Suprapubic skin (tissue), 4 donors: ENCODE measurements around the gene UPF2. TPM values are rescaled to one million over a fixed set of nuclear protein-coding genes. Genes with fewer than 3 reads are reported as not detected.

Experiments used
- DNase-seq, 2 donors: peaks; one replicate each; pipeline ENCODE4 v3.0.0-alpha.2; 2019; ENCODE audit warnings: low spot score in 2 of 2
- H3K27ac ChIP-seq: fragments of 200-600 bp; sonication (generic); one replicate; pipeline ENCODE4 v1.5.1; 2019
- H3K27me3 ChIP-seq: fragments of 200-600 bp; sonication (generic); one replicate; pipeline ENCODE4 v1.5.1; 2019
- H3K36me3 ChIP-seq: fragments of 200-600 bp; sonication (generic); one replicate; pipeline ENCODE4 v1.5.1; 2019
- H3K4me1 ChIP-seq: fragments of 200-600 bp; sonication (generic); one replicate; pipeline ENCODE4 v1.5.1; 2019
- H3K4me3 ChIP-seq: fragments of 200-600 bp; sonication (generic); one replicate; pipeline ENCODE4 v1.5.1; 2019; ENCODE audit warnings: mild to moderate bottlenecking
- H3K9me3 ChIP-seq: fragments of 200-600 bp; sonication (generic); one replicate; pipeline ENCODE4 v1.5.1; 2019
- EP300 ChIP-seq: sonication (generic); formaldehyde crosslinking; IDR thresholded peaks from one replicate; pipeline ENCODE4 v1.6.1; 2017; ENCODE audit warnings: antibody characterized with exemption
- POLR2A ChIP-seq, 2 donors: fragments of 450-650 bp; IDR thresholded peaks; one replicate each; pipeline ENCODE4 v1.6.1; 2017; ENCODE audit warnings: antibody characterized with exemption in 2 of 2, mild to moderate bottlenecking in 2 of 2, moderate library complexity in 2 of 2
- POLR2AphosphoS5 ChIP-seq, 3 donors: sonication (generic); formaldehyde crosslinking; IDR thresholded peaks; one replicate each; pipeline ENCODE4 v1.6.1; 2017; ENCODE audit warnings: antibody characterized with exemption in 3 of 3
- WGBS: methylation state at CpG from one replicate; pipeline ENCODE4 v1.1.5; 2018; 5-methylcytosine and 5-hydroxymethylcytosine counted together
- total RNA-seq, 4 donors: library from RNA; depleted of rRNA; stranded (reverse); fragments of >200 nt; gene quantifications; one replicate each; pipeline ENCODE4 v1.1.0, GENCODE V29; 2016
- TF ChIP-seq, protein P1 (sequence below), 2 donors: fragments of 200-600 bp in 1 of 2; fragments of 450-650 bp in 1 of 2; sonication (generic) in 1 of 2; IDR thresholded peaks; one replicate each; pipeline ENCODE4 v1.5.1; 2016 to 2019; ENCODE audit warnings: antibody characterized with exemption in 2 of 2, mild to moderate bottlenecking in 1 of 2, moderate library complexity in 1 of 2

The UPF2 gene
- total RNA-seq, 4 donors from 2014 or later: 15.6 to 31.9 (median 16.1) TPM

DNA sequence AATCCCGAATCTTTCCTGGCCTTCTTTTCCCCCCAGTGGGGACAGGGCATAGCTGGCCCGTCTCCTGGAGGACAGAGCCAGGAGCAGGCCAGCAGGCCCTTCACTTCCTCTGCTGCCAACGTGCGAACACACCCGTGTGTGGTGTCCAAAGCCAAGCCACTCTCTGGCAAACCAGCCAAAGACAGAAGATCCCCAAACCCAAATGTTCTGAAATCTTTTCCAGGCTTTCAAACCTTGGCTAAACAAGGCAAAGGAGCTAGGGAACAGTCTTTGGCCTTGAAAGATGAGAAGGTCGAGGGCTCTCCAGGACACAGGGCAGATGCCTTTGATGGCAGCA lies 156.5 kb downstream of the UPF2 start:
- no peak overlapping the region for H3K4me3 ChIP-seq
- 65% methylated on average over 2 of the region's 6 CpGs for WGBS
- no peaks in the 10 kb centered on the region for H3K36me3 ChIP-seq
- no peaks in the 10 kb centered on the region for H3K9me3 ChIP-seq
- no peaks in the 10 kb centered on the region for H3K27me3 ChIP-seq
- DNase-seq: no peak
- no peak overlapping the region for H3K27ac ChIP-seq
- peaks cover 13% of the 10 kb centered on the region for H3K4me1 ChIP-seq
- TF ChIP-seq POLR2A (IDR thresholded peaks at IDR 0.05) (no peak), POLR2AphosphoS5 (IDR thresholded peaks at IDR 0.05) (no peak), EP300 (no peak)
- TF ChIP-seq, protein P1, sequence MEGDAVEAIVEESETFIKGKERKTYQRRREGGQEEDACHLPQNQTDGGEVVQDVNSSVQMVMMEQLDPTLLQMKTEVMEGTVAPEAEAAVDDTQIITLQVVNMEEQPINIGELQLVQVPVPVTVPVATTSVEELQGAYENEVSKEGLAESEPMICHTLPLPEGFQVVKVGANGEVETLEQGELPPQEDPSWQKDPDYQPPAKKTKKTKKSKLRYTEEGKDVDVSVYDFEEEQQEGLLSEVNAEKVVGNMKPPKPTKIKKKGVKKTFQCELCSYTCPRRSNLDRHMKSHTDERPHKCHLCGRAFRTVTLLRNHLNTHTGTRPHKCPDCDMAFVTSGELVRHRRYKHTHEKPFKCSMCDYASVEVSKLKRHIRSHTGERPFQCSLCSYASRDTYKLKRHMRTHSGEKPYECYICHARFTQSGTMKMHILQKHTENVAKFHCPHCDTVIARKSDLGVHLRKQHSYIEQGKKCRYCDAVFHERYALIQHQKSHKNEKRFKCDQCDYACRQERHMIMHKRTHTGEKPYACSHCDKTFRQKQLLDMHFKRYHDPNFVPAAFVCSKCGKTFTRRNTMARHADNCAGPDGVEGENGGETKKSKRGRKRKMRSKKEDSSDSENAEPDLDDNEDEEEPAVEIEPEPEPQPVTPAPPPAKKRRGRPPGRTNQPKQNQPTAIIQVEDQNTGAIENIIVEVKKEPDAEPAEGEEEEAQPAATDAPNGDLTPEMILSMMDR (IDR thresholded peaks at IDR 0.05): no peak

DNA sequence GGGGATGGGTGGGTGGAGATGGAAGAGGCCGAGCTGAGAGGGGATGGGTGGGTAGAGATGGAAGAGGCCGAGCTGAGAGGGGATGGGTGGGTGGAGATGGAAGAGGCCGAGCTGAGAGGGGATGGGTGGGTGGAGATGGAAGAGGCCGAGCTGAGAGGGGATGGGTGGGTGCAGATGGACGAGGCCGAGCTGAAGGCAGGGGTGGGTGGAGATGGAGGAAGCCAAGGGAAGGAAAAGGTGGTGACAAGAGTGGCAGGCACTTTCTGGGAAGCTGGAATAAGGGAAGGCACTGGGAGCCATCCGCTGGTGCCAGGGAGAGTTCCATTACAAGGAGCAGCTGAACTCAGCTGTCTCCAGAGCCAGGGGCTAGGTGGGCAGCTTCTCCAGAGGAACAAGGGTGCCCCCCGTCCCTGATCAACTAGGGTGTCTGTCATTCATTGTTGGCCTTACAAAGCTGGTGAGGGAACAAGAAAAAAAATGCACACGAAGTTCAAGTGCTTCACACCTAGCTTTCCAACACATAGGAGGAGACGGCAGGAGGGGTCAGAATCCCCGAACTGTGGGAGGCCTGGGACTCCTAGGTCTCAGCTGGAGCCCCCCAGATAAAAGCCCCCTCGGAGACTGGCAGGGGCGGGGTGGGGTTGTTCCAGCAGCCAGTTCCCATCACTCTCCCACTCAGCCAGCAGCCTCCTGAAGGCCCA lies 157.0 kb downstream of the UPF2 start:
- H3K4me1 ChIP-seq: peaks cover 13% of the 10 kb centered on the region
- H3K27me3 ChIP-seq: no peaks in the 10 kb centered on the region

DNA sequence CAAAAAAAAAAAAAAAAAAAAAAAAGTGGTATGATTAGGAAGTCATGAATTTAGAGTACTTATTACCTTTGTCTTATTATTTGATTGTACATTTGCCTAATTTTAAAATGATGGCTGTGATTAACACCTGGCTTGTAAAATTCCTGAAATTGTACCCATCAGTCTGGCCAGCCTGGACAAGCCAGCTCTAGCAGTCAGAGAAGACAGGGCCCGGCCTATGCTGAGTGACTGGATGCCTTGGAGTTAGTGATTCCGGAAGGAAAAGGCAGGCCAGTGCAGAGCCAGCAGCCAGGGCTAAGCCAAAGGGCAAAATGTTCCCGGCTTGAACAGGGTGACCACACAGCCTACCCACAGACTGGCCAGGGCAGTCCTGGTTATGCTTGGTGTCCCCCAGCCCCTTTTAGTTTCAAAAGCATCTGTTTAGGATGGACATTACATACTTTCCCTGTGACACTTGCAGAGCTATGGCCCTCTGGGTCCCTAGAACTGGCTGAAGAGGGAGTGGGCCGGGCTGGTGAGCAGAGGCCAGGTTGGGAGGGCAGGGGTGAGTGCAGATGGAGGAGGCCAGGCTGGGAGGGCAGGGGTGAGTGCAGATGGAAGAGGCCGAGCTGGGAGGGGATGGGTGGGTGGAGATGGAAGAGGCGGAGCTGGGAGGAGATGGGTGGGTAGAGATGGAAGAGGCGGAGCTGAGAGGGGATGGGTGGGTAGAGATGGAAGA lies 157.7 kb downstream of the UPF2 start:
- TF ChIP-seq POLR2AphosphoS5 (IDR thresholded peaks at IDR 0.05) (no peak), POLR2A (IDR thresholded peaks at IDR 0.05) (no peak), EP300 (no peak)
- TF ChIP-seq, protein P1 (IDR thresholded peaks at IDR 0.05): no peak

More for the DNA sequence above, 157.0 kb downstream of the UPF2 start:
- Histone ChIP-seq H3K27ac (no peak overlapping the region), H3K9me3 (no peaks in the 10 kb centered on the region), H3K36me3 (no peaks in the 10 kb centered on the region), H3K4me3 (no peak overlapping the region)
- WGBS: 90% methylated on average over 11 of the region's 13 CpGs
- TF ChIP-seq EP300: no peak
- no peak for TF ChIP-seq POLR2AphosphoS5 (IDR thresholded peaks at IDR 0.05)
- DNase-seq: no peak

DNA sequence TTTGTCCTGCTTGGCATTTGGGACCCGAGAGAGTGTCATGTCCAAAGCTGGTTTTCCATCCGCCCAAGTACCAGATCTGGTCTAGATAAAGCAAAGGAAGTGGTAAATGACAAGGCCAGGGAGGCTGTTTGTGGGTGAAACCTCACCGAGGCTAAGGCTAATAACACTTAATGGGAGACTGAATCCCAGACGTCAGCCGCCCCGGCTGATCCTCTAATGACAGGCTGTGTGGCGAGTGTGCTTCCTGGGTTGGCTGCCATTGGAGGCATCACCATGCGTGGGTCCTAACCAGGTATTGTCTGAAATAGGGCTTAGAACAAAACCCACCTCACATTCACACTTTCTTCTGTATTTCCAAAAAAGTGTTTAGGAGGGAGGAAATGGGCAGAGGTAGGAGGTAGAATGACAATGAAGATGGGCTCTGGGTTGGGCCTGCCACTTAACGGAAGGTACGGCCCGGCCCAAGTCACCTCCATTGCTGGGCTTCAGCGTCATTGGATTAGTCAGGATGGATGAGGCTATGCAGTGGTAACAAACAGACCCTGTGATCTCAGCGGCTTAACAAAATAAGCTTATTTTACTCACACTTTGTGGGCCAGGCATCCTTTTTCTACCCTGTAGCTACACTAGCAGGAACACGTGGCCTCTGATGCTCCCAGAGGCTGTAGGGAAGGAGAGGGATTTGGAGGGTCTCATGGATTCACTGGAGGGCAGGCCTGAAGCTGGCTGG lies 159.8 kb downstream of the UPF2 start:
- no peak for DNase-seq
- H3K27me3 ChIP-seq: no peaks in the 10 kb centered on the region
- 89% methylated on average over 14 of the region's 14 CpGs for WGBS
- no peak overlapping the region for H3K27ac ChIP-seq
- H3K4me3 ChIP-seq: no peak overlapping the region
- H3K36me3 ChIP-seq: no peaks in the 10 kb centered on the region
- peaks cover 18% of the 10 kb centered on the region for H3K4me1 ChIP-seq
- no peaks in the 10 kb centered on the region for H3K9me3 ChIP-seq
- TF ChIP-seq POLR2AphosphoS5 (IDR thresholded peaks at IDR 0.05): no peak
- TF ChIP-seq, protein P1 (IDR thresholded peaks at IDR 0.05): no peak

More for the DNA sequence above, 157.7 kb downstream of the UPF2 start:
- DNase-seq: no peak
- H3K36me3 ChIP-seq: no peaks in the 10 kb centered on the region
- H3K4me1 ChIP-seq: peaks cover 17% of the 10 kb centered on the region
- H3K27me3 ChIP-seq: no peaks in the 10 kb centered on the region
- H3K27ac ChIP-seq: no peak overlapping the region
- WGBS: 69% methylated on average over 7 of the region's 7 CpGs
- H3K9me3 ChIP-seq: no peaks in the 10 kb centered on the region
- H3K4me3 ChIP-seq: no peak overlapping the region

DNA sequence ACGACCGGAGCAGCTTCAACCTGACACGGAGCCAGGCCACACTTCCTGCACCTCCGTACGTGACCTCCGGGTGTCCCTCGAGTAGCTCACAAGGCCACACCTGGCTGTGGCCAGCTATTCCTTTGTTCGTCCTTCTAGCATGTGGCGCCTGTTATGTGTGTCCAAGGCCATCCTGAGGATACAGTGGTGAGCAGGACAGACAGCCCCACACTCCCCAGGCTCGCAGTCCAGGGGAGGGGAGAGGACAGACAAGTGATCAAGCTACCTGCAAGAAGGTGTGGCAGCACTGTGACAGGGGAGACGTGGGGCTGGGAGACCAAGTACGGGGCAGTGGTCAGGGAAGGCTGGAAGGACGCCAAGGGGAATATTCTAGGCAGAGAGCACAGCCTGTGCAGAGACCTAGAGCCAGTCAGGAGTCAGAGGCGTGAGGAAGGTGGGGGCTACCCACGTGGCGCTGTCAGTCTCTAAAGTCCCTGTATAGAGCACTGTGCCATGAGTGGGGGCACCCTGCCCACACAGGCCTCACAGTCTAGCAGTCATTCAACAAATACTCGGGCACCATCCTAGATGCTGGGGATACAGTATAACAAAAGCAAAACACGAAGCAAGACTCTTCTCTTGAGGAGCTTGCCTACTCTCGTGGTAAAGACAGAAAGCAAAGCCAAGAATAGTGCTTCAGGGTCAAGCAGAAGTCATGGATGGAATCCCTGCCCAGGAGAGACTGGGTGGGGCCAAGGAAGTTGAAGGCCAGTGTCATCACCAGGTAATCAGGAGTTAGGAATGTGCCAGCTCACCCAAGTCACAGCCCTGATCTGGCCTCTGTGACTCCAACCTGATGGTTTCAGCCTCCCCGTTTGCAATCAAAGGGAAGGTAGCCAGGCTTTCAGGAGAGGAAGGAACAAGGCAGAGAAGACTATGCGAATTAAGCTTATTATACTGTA lies 160.9 kb downstream of the UPF2 start:
- Histone ChIP-seq H3K4me1 (peaks cover 26% of the 10 kb centered on the region), H3K27ac (no peak overlapping the region), H3K4me3 (no peak overlapping the region), H3K9me3 (no peaks in the 10 kb centered on the region), H3K36me3 (no peaks in the 10 kb centered on the region), H3K27me3 (no peaks in the 10 kb centered on the region)
- 88% methylated on average over 21 of the region's 21 CpGs for WGBS
- no peak for DNase-seq
- TF ChIP-seq POLR2AphosphoS5 (IDR thresholded peaks at IDR 0.05): no peak
- TF ChIP-seq EP300: no peak
- TF ChIP-seq, protein P1 (IDR thresholded peaks at IDR 0.05): no peak
